GM23248 (cell line): ENCODE results near the gene PPP1R1B. TPM values are rescaled to one million over a fixed set of nuclear protein-coding genes. Genes with fewer than 3 reads are reported as not detected.

ENCODE experiments used
- DNase-seq: peaks from one replicate; pipeline ENCODE4 v3.0.0-alpha.2; 2015
- H2AFZ ChIP-seq: fragments of 200-600 bp; sonication (generic); 2 replicates; pipeline ENCODE4 v1.6.1; 2016; ENCODE audit warnings: antibody characterized with exemption
- H3F3A ChIP-seq: fragments of 200-600 bp; sonication (generic); 2 replicates; pipeline ENCODE4 v1.6.1; 2016; ENCODE audit warnings: mild to moderate bottlenecking, antibody characterized with exemption, mixed run types; ENCODE audit not compliant: insufficient read depth
- H3K27ac ChIP-seq: fragments of 200-600 bp; sonication (generic); 2 replicates; pipeline ENCODE4 v1.5.1; 2016; ENCODE audit warnings: mild to moderate bottlenecking
- H3K27me3 ChIP-seq: fragments of 200-600 bp; sonication (generic); replicated peaks from 2 replicates; pipeline ENCODE4 v1.6.1; 2016; ENCODE audit warnings: mild to moderate bottlenecking; ENCODE audit not compliant: insufficient read depth
- H3K36me3 ChIP-seq: fragments of 200-600 bp; sonication (generic); 2 replicates; pipeline ENCODE4 v1.6.1; 2016; ENCODE audit warnings: low read depth, mild to moderate bottlenecking
- H3K4me1 ChIP-seq: fragments of 200-600 bp; sonication (generic); 2 replicates; pipeline ENCODE4 v1.6.1; 2016; ENCODE audit warnings: mild to moderate bottlenecking; ENCODE audit not compliant: insufficient read depth
- H3K4me2 ChIP-seq: fragments of 200-600 bp; sonication (generic); one replicate; pipeline ENCODE4 v1.6.1; 2016; ENCODE audit warnings: mild to moderate bottlenecking; ENCODE audit not compliant: unreplicated experiment
- H3K4me3 ChIP-seq: fragments of 200-600 bp; sonication (generic); 2 replicates; pipeline ENCODE4 v1.5.1; 2016; ENCODE audit warnings: mild to moderate bottlenecking
- H3K79me2 ChIP-seq: fragments of 200-600 bp; sonication (generic); 2 replicates; pipeline ENCODE4 v1.6.1; 2016; ENCODE audit warnings: mild to moderate bottlenecking; ENCODE audit not compliant: insufficient read depth
- H3K9ac ChIP-seq: fragments of 200-600 bp; sonication (generic); 2 replicates; pipeline ENCODE4 v1.6.1; 2016; ENCODE audit warnings: mild to moderate bottlenecking
- H3K9me2 ChIP-seq: fragments of 200-600 bp; sonication (generic); 2 replicates; pipeline ENCODE4 v1.6.1; 2016; ENCODE audit warnings: mixed run types, mild to moderate bottlenecking, moderate library complexity; ENCODE audit not compliant: insufficient read depth
- H3K9me3 ChIP-seq: fragments of 200-600 bp; sonication (generic); one replicate; pipeline ENCODE4 v1.6.1; 2017; ENCODE audit warnings: low read depth
- H4K20me1 ChIP-seq: fragments of 200-600 bp; sonication (generic); 2 replicates; pipeline ENCODE4 v1.6.0; 2016; ENCODE audit not compliant: insufficient read depth
- EZH2 ChIP-seq: fragments of 200-600 bp; sonication (generic); IDR thresholded peaks from 2 replicates; pipeline ENCODE4 v1.6.1; 2018; ENCODE audit warnings: antibody characterized with exemption, mild to moderate bottlenecking; ENCODE audit not compliant: insufficient read depth, poor library complexity, severe bottlenecking
- EZH2phosphoT487 ChIP-seq: fragments of 200-600 bp; sonication (generic); IDR thresholded peaks from 2 replicates; pipeline ENCODE4 v1.6.1; 2018; ENCODE audit warnings: antibody characterized with exemption, moderate library complexity, mild to moderate bottlenecking, low read depth; ENCODE audit not compliant: insufficient read depth
- WGBS, 2 experiments: methylation state at CpG; one replicate each; pipeline ENCODE4 v1.1.6; 2015 to 2017; ENCODE audit warnings: low lambda C conversion rate in 2 of 2, low coverage in 1 of 2; ENCODE audit errors: missing lambda C conversion rate in 2 of 2; 5-methylcytosine and 5-hydroxymethylcytosine counted together
- in situ Hi-C: fragments of 300-500 bp; cut with MboI; formaldehyde crosslinking; loops from 2 replicates; pipeline ENCODE4 v1.15.0; 2020
- polyA plus RNA-seq: library from polyadenylated mRNA; unstranded; fragments of >200 nt; fragmentation: Nextera tagmentation; extraction: Ambion mirVana; gene quantifications from 2 replicates; pipeline ENCODE4 v1.2.1, GENCODE V29; 2016
- total RNA-seq: library from RNA; depleted of rRNA; stranded (reverse); fragments of >200 nt; shearing (Covaris generic); gene quantifications from 2 replicates; pipeline ENCODE4 v1.2.3, GENCODE V29; 2014

PPP1R1B gene
- total and polyA plus RNA-seq, 2 experiments from 2014 or later: not detected

- Histone ChIP-seq H3K79me2 (peaks cover 45% of the 10 kb centered on the region), H3K27ac (peak overlapping the region; percentile 28), H3K27me3 (peaks cover 5% of the 10 kb centered on the region; the same call in 1 of the 2 replicates), H2AFZ (peak overlapping the region; percentile 88), H3F3A (no peaks in the 10 kb centered on the region), H3K9me3 (no peaks in the 10 kb centered on the region), H3K4me3 (peak overlapping the region; percentile 99), H3K4me1 (peaks cover 18% of the 10 kb centered on the region), H4K20me1 (no peaks in the 10 kb centered on the region), H3K4me2 (peak overlapping the region; percentile 98), H3K9me2 (no peaks in the 10 kb centered on the region), H3K9ac (peak overlapping the region; percentile 85), H3K36me3 (no peaks in the 10 kb centered on the region)
- no peak for TF ChIP-seq EZH2phosphoT487
- no peak for TF ChIP-seq EZH2
- DNase-seq: no peak
- 28 to 31% methylated on average over 6 of the region's 6 CpGs for WGBS, 2 experiments
- in situ Hi-C loops: no loop called here
Measured at GRCh38 chr17:39636587-39636926, 9.8 kb downstream of the PPP1R1B start.

DNA sequence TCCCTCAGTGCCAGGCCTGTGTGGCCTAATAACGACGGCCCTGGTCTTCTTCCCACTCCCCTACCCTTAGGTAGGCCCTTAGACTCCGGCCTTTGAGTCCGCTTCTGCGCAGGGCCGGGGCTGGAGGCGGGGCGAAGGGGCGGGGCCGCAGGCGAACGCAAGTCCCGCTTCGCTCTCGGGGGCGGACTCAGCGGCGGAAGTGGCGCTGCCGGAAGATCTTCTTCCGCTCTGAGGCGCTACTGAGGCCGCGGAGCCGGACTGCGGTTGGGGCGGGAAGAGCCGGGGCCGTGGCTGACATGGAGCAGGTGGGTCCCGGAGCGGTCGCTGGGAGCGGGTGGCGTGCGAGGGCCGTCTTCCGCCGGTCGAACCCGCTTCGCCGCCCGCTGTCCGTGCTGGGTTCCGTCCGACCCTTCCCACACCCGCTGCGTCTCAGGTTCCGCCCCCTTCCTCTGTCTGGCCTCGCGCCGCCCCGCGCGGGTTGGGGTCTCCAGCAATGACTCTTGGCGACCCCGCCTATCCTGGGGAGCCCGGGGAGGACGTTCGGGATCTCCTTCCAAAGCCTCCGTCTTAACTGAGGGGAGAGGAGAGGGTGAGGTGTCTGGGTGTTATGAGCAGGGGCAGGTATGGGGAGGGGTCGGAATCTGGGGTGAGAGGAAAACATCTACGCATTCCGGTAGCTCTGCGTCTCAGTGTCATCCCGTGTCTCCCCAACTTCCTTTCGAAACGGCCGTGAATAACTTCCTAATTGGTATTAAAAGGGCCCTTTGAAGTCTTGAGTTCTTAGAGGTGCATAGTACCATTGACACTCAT, 10.4 kb downstream of the PPP1R1B start, which contains the start of gene STARD3:
Gene STARD3, plus strand, starts transcription at position 218 of the 810 bp plus-strand sequence. CDS start 16,388 bp downstream, outside the sequence.
- no peaks in the 10 kb centered on the region for H3K27me3 ChIP-seq
- in situ Hi-C loops: no loop called here
- no peaks in the 10 kb centered on the region for H3K9me2 ChIP-seq
- no peaks in the 10 kb centered on the region for H3K9me3 ChIP-seq
- peak within 1 kb of the TSS; percentile 98 for H3K4me2 ChIP-seq
- no peaks in the 10 kb centered on the region for H4K20me1 ChIP-seq
- peak within 1 kb of the TSS; percentile 88 for H2AFZ ChIP-seq
- peak; percentile 95 for DNase-seq
- peaks cover 50% of the 10 kb centered on the region for H3K79me2 ChIP-seq
- H3F3A ChIP-seq: no peaks in the 10 kb centered on the region
- H3K4me1 ChIP-seq: peaks cover 18% of the 10 kb centered on the region
- peak within 1 kb of the TSS; percentile 28 for H3K27ac ChIP-seq
- H3K9ac ChIP-seq: peak within 1 kb of the TSS; percentile 85
- peak within 1 kb of the TSS; percentile 99 for H3K4me3 ChIP-seq
- H3K36me3 ChIP-seq: no peaks in the 10 kb centered on the region
- WGBS, 2 experiments: 1 to 3% methylated on average over 50 to 57 of the region's 69 CpGs
- no peak for TF ChIP-seq EZH2phosphoT487
- no peak for TF ChIP-seq EZH2

DNA sequence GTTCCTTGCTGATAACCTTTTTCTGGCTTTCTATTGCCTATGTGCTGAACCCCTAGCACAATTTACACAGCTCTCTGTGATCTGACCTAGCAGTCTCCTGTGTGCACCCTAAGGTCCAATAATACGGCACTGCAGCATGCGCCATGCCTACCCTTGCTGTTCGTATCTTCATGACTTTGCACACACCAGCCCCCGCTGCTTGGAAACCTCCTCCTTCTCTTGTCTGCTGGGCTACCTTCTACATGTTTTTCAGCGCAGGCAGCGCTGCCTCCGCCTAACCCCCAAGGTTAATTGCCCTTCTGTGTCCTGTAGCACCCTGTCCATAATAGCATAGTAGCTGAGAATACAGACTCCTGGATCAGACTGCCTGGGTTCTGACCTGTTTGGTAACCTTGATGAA, 11.6 kb downstream of the PPP1R1B start:
- Histone ChIP-seq H3K79me2 (peaks cover 61% of the 10 kb centered on the region), H3K9me2 (no peaks in the 10 kb centered on the region), H3K9me3 (no peaks in the 10 kb centered on the region), H4K20me1 (no peaks in the 10 kb centered on the region), H3K27ac (no peak overlapping the region), H3K27me3 (no peaks in the 10 kb centered on the region), H3K4me1 (peaks cover 23% of the 10 kb centered on the region), H3K36me3 (no peaks in the 10 kb centered on the region), H3K4me2 (peak overlapping the region; percentile 98), H3K4me3 (peak overlapping the region; percentile 99), H3K9ac (peak overlapping the region; percentile 85), H3F3A (no peaks in the 10 kb centered on the region), H2AFZ (no peak overlapping the region)
- WGBS, 2 experiments: 95 to 98% methylated on average over 7 of the region's 7 CpGs
- DNase-seq: no peak
- in situ Hi-C loops: no loop called here
- TF ChIP-seq EZH2phosphoT487 (no peak), EZH2 (no peak)

DNA sequence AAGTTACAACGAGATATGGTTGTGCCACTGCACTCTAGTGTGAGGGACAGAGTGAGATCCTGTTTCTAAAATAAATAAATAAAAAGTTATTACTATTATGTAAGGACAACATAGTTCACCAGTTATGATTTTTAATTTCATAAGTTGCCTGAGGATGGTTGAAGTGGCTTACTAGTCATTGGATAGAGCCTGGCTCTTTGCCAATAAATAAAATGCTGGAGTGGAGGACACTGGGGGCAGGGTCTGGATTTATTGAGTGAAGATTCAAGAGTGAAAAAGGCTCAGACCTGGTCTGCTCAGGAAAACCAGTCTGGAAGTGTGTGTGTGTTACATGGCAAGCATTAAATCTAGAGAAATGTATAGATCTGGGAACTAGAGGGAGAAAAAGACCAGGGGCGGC, 12.3 kb downstream of the PPP1R1B start:
- 68 to 86% methylated on average over 2 of the region's 2 CpGs for WGBS, 2 experiments
- peaks cover 24% of the 10 kb centered on the region for H3K4me1 ChIP-seq
- H3K4me2 ChIP-seq: no peak overlapping the region
- no peaks in the 10 kb centered on the region for H3F3A ChIP-seq
- no peaks in the 10 kb centered on the region for H3K27me3 ChIP-seq
- H3K9ac ChIP-seq: no peak overlapping the region
- H3K4me3 ChIP-seq: no peak overlapping the region
- no peaks in the 10 kb centered on the region for H4K20me1 ChIP-seq
- H3K9me3 ChIP-seq: no peaks in the 10 kb centered on the region
- no peak overlapping the region for H2AFZ ChIP-seq
- no peaks in the 10 kb centered on the region for H3K9me2 ChIP-seq
- H3K79me2 ChIP-seq: peaks cover 68% of the 10 kb centered on the region
- in situ Hi-C loops: no loop called here
- H3K36me3 ChIP-seq: no peaks in the 10 kb centered on the region
- no peak for DNase-seq
- H3K27ac ChIP-seq: no peak overlapping the region
- TF ChIP-seq EZH2: no peak
- TF ChIP-seq EZH2phosphoT487: no peak
